HepG2 (cell line): Measurements from ENCODE around the gene LCE1C. TPM values are rescaled to one million over a fixed set of nuclear protein-coding genes. Genes with fewer than 3 reads are reported as not detected.

Source experiments
- ATAC-seq: fragments of 200-7000 bp; cut with Tn5 transposase; 3 replicates; pipeline ENCODE4 v1.9.1; 2020; ENCODE audit warnings: mild to moderate bottlenecking, moderate library complexity
- BruUV-seq: library from RNA; stranded (reverse); fragments of 400-500 nt; replicated peaks from 2 replicates; lab custom pipeline; 2021; lab: Mats Ljungman, UMichigan
- CTCF ChIA-PET: fragments of 300-600 bp; formaldehyde crosslinking; extraction: SDS; loops from one replicate; lab custom pipeline; 2021; ENCODE audit warnings: low total read pairs, inconsistent platforms, low intra/inter-chr PET ratio; lab: Yijun Ruan, JAX
- POLR2A ChIA-PET: fragments of 350-600 bp; sonication (Branson Sonifier 250); formaldehyde crosslinking; loops from one replicate; lab custom pipeline; 2020; ENCODE audit warnings: antibody characterized with exemption, inconsistent platforms; lab: Yijun Ruan, JAX
- DNase-seq: peaks from one replicate; pipeline ENCODE4 v3.0.0-alpha.2; 2015; ENCODE audit warnings: low spot score
- FAIRE-seq: peaks from 3 replicates; lab custom pipeline; 2011; peaks lifted over from hg19 to GRCh38; lab: Jason Lieb, UNC
- H2AFZ ChIP-seq: one replicate; pipeline ENCODE4 v1.6.1; 2011; ENCODE audit warnings: low read length, inconsistent platforms
- H3K27ac ChIP-seq: fragments of 300-600 bp; 3 replicates; pipeline ENCODE4 v1.8.0; 2011; ENCODE audit warnings: mixed run types, mild to moderate bottlenecking, mixed read lengths, low read length, inconsistent platforms; ENCODE audit not compliant: insufficient read depth; ENCODE audit errors: extremely low read length
- H3K27me3 ChIP-seq, 2 experiments: fragments of 200-600 bp in 1 of 2; 2 replicates in 1 of 2; 3 replicates in 1 of 2; pipeline versions ENCODE4 v1.6.0 to v1.8.0; 2011; ENCODE audit warnings: low read length in 2 of 2, mild to moderate bottlenecking in 2 of 2, moderate library complexity in 2 of 2, inconsistent platforms in 1 of 2; ENCODE audit not compliant: insufficient read depth in 2 of 2, control insufficient read depth in 1 of 2
- H3K36me3 ChIP-seq, 2 experiments: fragments of 200-600 bp in 1 of 2; replicated peaks in 1 of 2; 2 replicates in 1 of 2; 3 replicates in 1 of 2; pipeline versions ENCODE4 v1.5.1 to v1.8.0; 2011; ENCODE audit warnings: low read length in 2 of 2, inconsistent platforms in 1 of 2; ENCODE audit not compliant: insufficient read depth in 2 of 2, control insufficient read depth in 1 of 2
- H3K4me1 ChIP-seq: 2 replicates; pipeline ENCODE4 v1.5.1; 2012; ENCODE audit warnings: low read length, inconsistent platforms; ENCODE audit not compliant: insufficient read depth
- H3K4me2 ChIP-seq: 2 replicates; pipeline ENCODE4 v1.6.0; 2011; ENCODE audit warnings: low read depth, low read length, inconsistent platforms
- H3K4me3 ChIP-seq, 3 experiments: fragments of 200-600 bp in 1 of 3; sonication (generic), shearing (Covaris generic) in 1 of 3; replicated peaks in 1 of 3; 2 replicates each; pipeline ENCODE4 v1.5.1; 2011 to 2016; ENCODE audit warnings: low read length in 3 of 3, inconsistent platforms in 2 of 3, low read depth in 2 of 3, mild to moderate bottlenecking in 2 of 3, control low read depth in 1 of 3, mixed read lengths in 1 of 3; ENCODE audit not compliant: insufficient read depth in 1 of 3
- H3K79me2 ChIP-seq: one replicate; pipeline ENCODE4 v1.6.1; 2011; ENCODE audit warnings: low read length, inconsistent platforms; ENCODE audit not compliant: insufficient read depth
- H3K9ac ChIP-seq: 2 replicates; pipeline ENCODE4 v1.6.0; 2011; ENCODE audit warnings: mild to moderate bottlenecking, low read depth, low read length, inconsistent platforms; ENCODE audit not compliant: insufficient read depth
- H3K9me3 ChIP-seq: 2 replicates; pipeline ENCODE4 v1.5.1; 2012; ENCODE audit warnings: mild to moderate bottlenecking, low read length
- H4K20me1 ChIP-seq: 2 replicates; pipeline ENCODE4 v1.6.0; 2011; ENCODE audit warnings: inconsistent platforms, mild to moderate bottlenecking, low read length, moderate library complexity; ENCODE audit not compliant: insufficient read depth
- BRF2 ChIP-seq: sonication (generic); formaldehyde crosslinking; IDR thresholded peaks from 2 replicates; pipeline ENCODE4 v1.8.1; 2022; ENCODE audit warnings: mild to moderate bottlenecking, missing genetic modification reagents
- CTCF ChIP-seq: sonication (generic); formaldehyde crosslinking; IDR thresholded peaks from 2 replicates; pipeline ENCODE4 v1.5.0; 2020; ENCODE audit warnings: mild to moderate bottlenecking, missing genetic modification reagents, moderate library complexity
- DRAP1 ChIP-seq: IDR thresholded peaks from 2 replicates; pipeline ENCODE4 v1.6.1; 2016; ENCODE audit warnings: missing genetic modification reagents, missing compliant biosample characterization
- HIVEP1 ChIP-seq: sonication (generic); formaldehyde crosslinking; IDR thresholded peaks from 2 replicates; pipeline ENCODE4 v1.4.0; 2020; ENCODE audit warnings: mild to moderate bottlenecking, missing genetic modification reagents
- HMGA1 ChIP-seq: sonication (generic); formaldehyde crosslinking; conservative IDR thresholded peaks from 2 replicates; pipeline ENCODE4 v1.4.0; 2020; ENCODE audit warnings: missing genetic modification reagents
- MED13 ChIP-seq: sonication (generic); formaldehyde crosslinking; IDR thresholded peaks from 2 replicates; pipeline ENCODE4 v1.5.0; 2020; ENCODE audit warnings: missing genetic modification reagents
- NR3C1 ChIP-seq: sonication (generic); formaldehyde crosslinking; IDR thresholded peaks from 2 replicates; pipeline ENCODE4 v1.4.0; 2020; ENCODE audit warnings: missing genetic modification reagents
- SMC3 ChIP-seq: IDR thresholded peaks from 2 replicates; pipeline ENCODE4 v1.6.1; 2011; ENCODE audit warnings: low read length, improper control_type of control experiment
- ZNF567 ChIP-seq: sonication (generic); formaldehyde crosslinking; IDR thresholded peaks from 2 replicates; pipeline ENCODE4 v1.8.1; 2023; ENCODE audit warnings: mild to moderate bottlenecking, missing genetic modification reagents, borderline replicate concordance
- WGBS: methylation state at CpG from one replicate; pipeline ENCODE4 v1.1.6; 2017; ENCODE audit warnings: low lambda C conversion rate; 5-methylcytosine and 5-hydroxymethylcytosine counted together
- in situ Hi-C: cut with HindIII; loops from 2 replicates; pipeline ENCODE4 v1.10.0; 2017; ENCODE audit warnings: low pct_unique_long_range_greater_than_20kb; ENCODE audit not compliant: extremely low pct_ligation_motif_present
- intact Hi-C: fragments of 100-400 bp; cut with micrococcal nuclease; formaldehyde crosslinking; loops from one replicate; pipeline ENCODE4 v1.10.0; 2022; ENCODE audit not compliant: unreplicated experiment
- polyA plus RNA-seq, 8 experiments: library from polyadenylated mRNA; depleted of rRNA in 3 of 8; stranded (reverse) in 7 of 8; unstranded in 1 of 8; fragments of >200 nt; fragmentation: Illumina TruSeq in 4 of 8; extraction: Trizol in 4 of 8; gene quantifications; 2 replicates each; pipeline versions ENCODE4 v1.2.1 to v1.2.3, GENCODE V29; 2011 to 2016; ENCODE audit warnings: low read depth in 4 of 8, missing spikeins in 1 of 8, mixed read lengths in 1 of 8; ENCODE audit not compliant: insufficient read depth in 1 of 8
- total RNA-seq, 5 experiments: library from RNA; depleted of rRNA; stranded (reverse); fragments of >200 nt; fragmentation: Illumina TruSeq; extraction: Trizol; gene quantifications; 2 replicates each; pipeline ENCODE4 v1.2.3, GENCODE V29; 2016; ENCODE audit warnings: low read depth in 1 of 5

LCE1C gene
- total and polyA plus RNA-seq, 2 of the 13 experiments (the other 11 are each of a cell fraction or from before 2014, with no cell fraction given): not detected

GRCh38 chr1:152777510-152778137 lies 28.8 kb downstream of the LCE1C start:
- no peak for ATAC-seq
- WGBS: 14% methylated on average over 4 of the region's 4 CpGs
- Histone ChIP-seq H4K20me1 (no peaks in the 10 kb centered on the region), H3K79me2 (no peaks in the 10 kb centered on the region), H3K27me3 (no peaks in the 10 kb centered on the region), H3K27ac (no peak overlapping the region), H3K9ac (no peak overlapping the region), H2AFZ (no peak overlapping the region), H3K36me3 (no peaks in the 10 kb centered on the region), H3K4me3 (no peak overlapping the region)
- in situ Hi-C loops (no loop called here), intact Hi-C loops (no loop called here)
- BruUV-seq: no TSS peak
- ChIA-PET POLR2A (no interaction called here), CTCF (no interaction called here)
- peak; percentile 12; the same call in 1 of the 2 replicates for TF ChIP-seq SMC3
- no peak for TF ChIP-seq NR3C1 (CRISPR knock-in tag)
- peak; percentile 38 for TF ChIP-seq CTCF (CRISPR knock-in tag)
- TF ChIP-seq HMGA1 (CRISPR knock-in tag): no peak
- TF ChIP-seq, all 625 proteins: peak for 2
- Histone ChIP-seq H3K9me3 (no peaks in the 10 kb centered on the region), H3K4me1 (no peaks in the 10 kb centered on the region), H3K4me2 (no peak overlapping the region)
- peak; percentile 30 for DNase-seq
- no peak for FAIRE-seq

GRCh38 chr1:152776361-152776760 lies 30.1 kb downstream of the LCE1C start:
- CTCF ChIA-PET: no interaction called here
- H3K9me3 ChIP-seq: no peaks in the 10 kb centered on the region
- intact Hi-C loops: no loop called here

More at GRCh38 chr1:152776361-152776760, 30.1 kb downstream of the LCE1C start:
- Histone ChIP-seq H3K4me2 (no peak overlapping the region), H4K20me1 (no peaks in the 10 kb centered on the region), H3K9ac (no peak overlapping the region), H3K27ac (no peak overlapping the region), H3K27me3 (no peaks in the 10 kb centered on the region), H3K79me2 (no peaks in the 10 kb centered on the region), H3K36me3 (no peaks in the 10 kb centered on the region), H2AFZ (no peak overlapping the region), H3K4me1 (no peaks in the 10 kb centered on the region), H3K4me3 (no peak overlapping the region)
- DNase-seq (no peak), ATAC-seq (no peak), FAIRE-seq (no peak)
- BruUV-seq: no TSS peak
- 0% methylated on average over 2 of the region's 11 CpGs for WGBS
- no peak for TF ChIP-seq ZNF567 (CRISPR knock-in tag)
- no peak for TF ChIP-seq BRF2 (CRISPR knock-in tag)
- no peak for TF ChIP-seq HIVEP1 (CRISPR knock-in tag)
- no peak for TF ChIP-seq DRAP1 (CRISPR knock-in tag)
- no peak for TF ChIP-seq MED13 (CRISPR knock-in tag)
- POLR2A ChIA-PET: no interaction called here
- in situ Hi-C loops: no loop called here
